Esophagus muscularis mucosa (tissue), 4 donors: Measurements from ENCODE around the gene MTA3. TPM values are rescaled to one million over a fixed set of nuclear protein-coding genes. Genes with fewer than 3 reads are reported as not detected.
A peak's percentile ranks its signal among the peaks of the same experiment; 100 is the strongest.

Experiments
- DNase-seq: peaks from one replicate; pipeline ENCODE4 v3.0.0-alpha.2; 2017; ENCODE audit errors: extremely low spot score
- H3K27ac ChIP-seq, 4 donors: fragments of 200-600 bp; sonication (generic); replicated peaks in 1 of 4; 1 replicate in 3 of 4; 2 replicates in 1 of 4; pipeline ENCODE4 v1.5.1; 2016 to 2019; ENCODE audit warnings: mild to moderate bottlenecking in 1 of 4
- H3K27me3 ChIP-seq, 4 donors: fragments of 200-600 bp; sonication (generic); one replicate each; pipeline versions ENCODE4 v1.5.1 to v1.6.0; 2016 to 2019
- H3K36me3 ChIP-seq, 4 donors: fragments of 200-600 bp; sonication (generic); one replicate each; pipeline ENCODE4 v1.5.1; 2016 to 2019
- H3K4me1 ChIP-seq, 4 donors: fragments of 200-600 bp; sonication (generic); one replicate each; pipeline ENCODE4 v1.5.1; 2016 to 2019
- H3K4me3 ChIP-seq, 4 donors: fragments of 200-600 bp; sonication (generic); 1 replicate in 2 of 4; 2 replicates in 2 of 4; pipeline ENCODE4 v1.5.1; 2016 to 2019; ENCODE audit warnings: mild to moderate bottlenecking in 4 of 4, moderate library complexity in 1 of 4
- H3K9me3 ChIP-seq, 4 donors: fragments of 200-600 bp; sonication (generic); 1 replicate in 3 of 4; 2 replicates in 1 of 4; pipeline ENCODE4 v1.5.1; 2016 to 2019
- CTCF ChIP-seq, 3 experiments: fragments of 200-600 bp in 2 of 3; fragments of 450-650 bp in 1 of 3; sonication (generic) in 2 of 3; IDR thresholded peaks; one replicate each; pipeline ENCODE4 v1.5.1; 2017 to 2019; ENCODE audit warnings: antibody characterized with exemption in 3 of 3, mild to moderate bottlenecking in 2 of 3, moderate library complexity in 1 of 3
- EP300 ChIP-seq: sonication (generic); formaldehyde crosslinking; IDR thresholded peaks from one replicate; pipeline ENCODE4 v1.6.1; 2017; ENCODE audit warnings: antibody characterized with exemption
- POLR2A ChIP-seq: fragments of 450-650 bp; IDR thresholded peaks from one replicate; pipeline ENCODE4 v1.6.1; 2017; ENCODE audit warnings: antibody characterized with exemption, moderate library complexity, mild to moderate bottlenecking, low read depth
- POLR2AphosphoS5 ChIP-seq, 2 donors: sonication (generic); formaldehyde crosslinking; IDR thresholded peaks; one replicate each; pipeline ENCODE4 v1.6.1; 2017; ENCODE audit warnings: antibody characterized with exemption in 2 of 2
- WGBS: methylation state at CpG from one replicate; pipeline ENCODE4 v1.1.5; 2018; 5-methylcytosine and 5-hydroxymethylcytosine counted together
- intact Hi-C: fragments of 100-400 bp; cut with DNase I; formaldehyde crosslinking; loops from one replicate; pipeline ENCODE4 v1.15.1; 2023
- total RNA-seq, 4 donors: library from RNA; depleted of rRNA; stranded (reverse); fragments of >200 nt; gene quantifications; one replicate each; pipeline versions ENCODE4 v1.1.0 to v1.2.1, GENCODE V29; 2016

MTA3 gene
- total RNA-seq, 4 donors from 2014 or later: 20.5 to 27.7 (median 24.3) TPM

GRCh38 chr2:42748840-42749239 lies 180.4 kb downstream of the MTA3 start:
- WGBS: 92% methylated on average over 4 of the region's 4 CpGs
- Histone ChIP-seq H3K27me3 (no peaks in the 10 kb centered on the region), H3K9me3 (no peaks in the 10 kb centered on the region), H3K27ac (no peak overlapping the region), H3K4me1 (peaks cover 0 to 10% (median 5%) of the 10 kb centered on the region in 4 donors), H3K4me3 (no peak overlapping the region), H3K36me3 (peaks cover 0 to 29% (median 10%) of the 10 kb centered on the region in 4 donors)
- intact Hi-C loops: no loop called here
- TF ChIP-seq EP300: no peak
- TF ChIP-seq POLR2AphosphoS5 (IDR thresholded peaks at IDR 0.05): no peak
- no peak for TF ChIP-seq POLR2A
- no peak for TF ChIP-seq CTCF (IDR thresholded peaks at IDR 0.05)
- peak; percentile 57 for DNase-seq

- no peaks in the 10 kb centered on the region for H3K9me3 ChIP-seq
- intact Hi-C loops: no loop called here
- TF ChIP-seq POLR2AphosphoS5 (IDR thresholded peaks at IDR 0.05) (no peak), POLR2A (no peak), EP300 (no peak), CTCF (IDR thresholded peaks at IDR 0.05) (no peak)
- WGBS: 56% methylated on average over 2 of the region's 2 CpGs
- H3K4me1 ChIP-seq: peaks cover 0 to 17% (median 12%) of the 10 kb centered on the region in 4 donors
- DNase-seq: peak; percentile 72
- H3K27ac ChIP-seq: no peak overlapping the region
- H3K4me3 ChIP-seq: no peak overlapping the region
- peaks cover 0 to 32% (median 9%) of the 10 kb centered on the region in 4 donors for H3K36me3 ChIP-seq
- no peaks in the 10 kb centered on the region for H3K27me3 ChIP-seq
These were observed 183.9 kb downstream of the MTA3 start for GRCh38 chr2:42752314-42752713.

- Histone ChIP-seq H3K4me3 (no peak overlapping the region), H3K27ac (no peak overlapping the region), H3K36me3 (peaks cover 0 to 30% (median 9%) of the 10 kb centered on the region in 4 donors), H3K9me3 (no peaks in the 10 kb centered on the region), H3K4me1 (peaks cover 0 to 17% (median 12%) of the 10 kb centered on the region in 4 donors), H3K27me3 (no peaks in the 10 kb centered on the region)
- intact Hi-C loops: no loop called here
- TF ChIP-seq CTCF (IDR thresholded peaks at IDR 0.05) (no peak), EP300 (no peak), POLR2A (no peak), POLR2AphosphoS5 (IDR thresholded peaks at IDR 0.05) (no peak)
- WGBS: 88% methylated on average over 24 of the region's 24 CpGs
- DNase-seq: peak; percentile 84
These were observed 184.7 kb downstream of the MTA3 start for GRCh38 chr2:42752816-42753813.

GRCh38 chr2:42754021-42754775 lies 185.8 kb downstream of the MTA3 start:
- intact Hi-C loops: no loop called here
- Histone ChIP-seq H3K27me3 (no peaks in the 10 kb centered on the region), H3K36me3 (peaks cover 0 to 26% (median 9%) of the 10 kb centered on the region in 4 donors), H3K4me3 (no peak overlapping the region), H3K27ac (no peak overlapping the region), H3K9me3 (no peaks in the 10 kb centered on the region), H3K4me1 (peaks cover 0 to 17% (median 12%) of the 10 kb centered on the region in 4 donors)
- DNase-seq: peak; percentile 89
- TF ChIP-seq CTCF (IDR thresholded peaks at IDR 0.05) (no peak), EP300 (no peak), POLR2A (no peak), POLR2AphosphoS5 (IDR thresholded peaks at IDR 0.05) (no peak)
- WGBS: 67% methylated on average over 6 of the region's 11 CpGs
